Measurements from ENCODE around the gene MYL5.
"Not testable (repeated sequence)": the region's sequence is repeated elsewhere in the genome, so short reads cannot be mapped to it uniquely, and the experiment has no call there.

The MYL5 gene

GRCh38 chr4:660401-660800 is 13.9 kb upstream of the MYL5 start:
- no peak overlapping the region for H3K27ac Mint-ChIP-seq

GRCh38 chr4:661231-661630 is 13.1 kb upstream of the MYL5 start:
- Mint-ChIP-seq H3K4me1 (peaks cover 28% of the 10 kb centered on the region), H3K36me3 (peaks cover 24% of the 10 kb centered on the region), H3K4me3 (no peak overlapping the region), H3K9me3 (peaks cover 5% of the 10 kb centered on the region), H3K27ac (no peak overlapping the region), H3K27me3 (no peaks in the 10 kb centered on the region)
- ATAC-seq, result no peak

More at GRCh38 chr4:660401-660800, 13.9 kb upstream of the MYL5 start:
- Mint-ChIP-seq H3K36me3 (peaks cover 24% of the 10 kb centered on the region), H3K27me3 (no peaks in the 10 kb centered on the region), H3K9me3 (peaks cover 5% of the 10 kb centered on the region), H3K4me3 (no peak overlapping the region), H3K4me1 (peaks cover 26% of the 10 kb centered on the region)
- no peak for ATAC-seq

- peak overlapping the region; percentile 84 for H3K27ac Mint-ChIP-seq
- H3K9me3 Mint-ChIP-seq, result peaks cover 5% of the 10 kb centered on the region
- peaks cover 24% of the 10 kb centered on the region for H3K36me3 Mint-ChIP-seq
- no peak for ATAC-seq
- H3K4me3 Mint-ChIP-seq, result peak overlapping the region; percentile 87
- peaks cover 28% of the 10 kb centered on the region for H3K4me1 Mint-ChIP-seq
- H3K27me3 Mint-ChIP-seq, result no peaks in the 10 kb centered on the region
Observed at GRCh38 chr4:661881-662761, 12.2 kb upstream of the MYL5 start.

- Mint-ChIP-seq H3K4me3 (peak overlapping the region; percentile 87), H3K9me3 (peaks cover 5% of the 10 kb centered on the region), H3K36me3 (peaks cover 24% of the 10 kb centered on the region), H3K27ac (peak overlapping the region; percentile 84), H3K4me1 (peaks cover 28% of the 10 kb centered on the region), H3K27me3 (no peaks in the 10 kb centered on the region)
- ATAC-seq, result no peak
Observed at GRCh38 chr4:663046-663437, 11.3 kb upstream of the MYL5 start.

GRCh38 chr4:663438-664428 is 10.6 kb upstream of the MYL5 start:
- Mint-ChIP-seq H3K4me1 (peaks cover 28% of the 10 kb centered on the region), H3K4me3 (peak overlapping the region; percentile 87), H3K27ac (peak overlapping the region; percentile 84), H3K9me3 (peaks cover 5% of the 10 kb centered on the region), H3K27me3 (no peaks in the 10 kb centered on the region), H3K36me3 (peaks cover 24% of the 10 kb centered on the region)
- peak; percentile 85 for ATAC-seq

- peaks cover 5% of the 10 kb centered on the region for H3K9me3 Mint-ChIP-seq
- H3K27me3 Mint-ChIP-seq, result no peaks in the 10 kb centered on the region
- peak overlapping the region; percentile 84 for H3K27ac Mint-ChIP-seq
- peaks cover 28% of the 10 kb centered on the region for H3K4me1 Mint-ChIP-seq
- peaks cover 22% of the 10 kb centered on the region for H3K36me3 Mint-ChIP-seq
- peak overlapping the region; percentile 84 for H3K4me3 Mint-ChIP-seq
- no peak for ATAC-seq
Observed at GRCh38 chr4:664713-665231, 9.6 kb upstream of the MYL5 start.

- no peak for ATAC-seq
- Mint-ChIP-seq H3K36me3 (peaks cover 16% of the 10 kb centered on the region), H3K27ac (no peak overlapping the region), H3K4me3 (no peak overlapping the region), H3K27me3 (no peaks in the 10 kb centered on the region), H3K9me3 (peaks cover 5% of the 10 kb centered on the region), H3K4me1 (peaks cover 28% of the 10 kb centered on the region)
Observed at GRCh38 chr4:665381-665750, 9.0 kb upstream of the MYL5 start.

- H3K4me3 Mint-ChIP-seq, result no peak overlapping the region
- ATAC-seq, result no peak
- H3K4me1 Mint-ChIP-seq, result peaks cover 28% of the 10 kb centered on the region
- peaks cover 14% of the 10 kb centered on the region for H3K36me3 Mint-ChIP-seq
- peaks cover 2% of the 10 kb centered on the region for H3K9me3 Mint-ChIP-seq
- no peaks in the 10 kb centered on the region for H3K27me3 Mint-ChIP-seq
- H3K27ac Mint-ChIP-seq, result no peak overlapping the region
Observed at GRCh38 chr4:665751-666435, 8.4 kb upstream of the MYL5 start.

- H3K4me1 Mint-ChIP-seq, result peaks cover 28% of the 10 kb centered on the region
- H3K9me3 Mint-ChIP-seq, result no peaks in the 10 kb centered on the region
- H3K4me3 Mint-ChIP-seq, result no peak overlapping the region
- H3K27me3 Mint-ChIP-seq, result no peaks in the 10 kb centered on the region
- no peak overlapping the region for H3K27ac Mint-ChIP-seq
- ATAC-seq, result no peak
- H3K36me3 Mint-ChIP-seq, result peaks cover 16% of the 10 kb centered on the region
Observed at GRCh38 chr4:666436-666810, 7.9 kb upstream of the MYL5 start.

- no peak overlapping the region for H3K4me3 Mint-ChIP-seq
- H3K27ac Mint-ChIP-seq, result no peak overlapping the region
- H3K4me1 Mint-ChIP-seq, result peaks cover 28% of the 10 kb centered on the region
- H3K27me3 Mint-ChIP-seq, result no peaks in the 10 kb centered on the region
- ATAC-seq, result no peak
- H3K36me3 Mint-ChIP-seq, result peaks cover 18% of the 10 kb centered on the region
- H3K9me3 Mint-ChIP-seq, result no peaks in the 10 kb centered on the region
Observed at GRCh38 chr4:666822-667544, 7.4 kb upstream of the MYL5 start.

- Mint-ChIP-seq H3K9me3 (no peaks in the 10 kb centered on the region), H3K36me3 (peaks cover 19% of the 10 kb centered on the region), H3K27ac (no peak overlapping the region), H3K4me1 (peaks cover 22% of the 10 kb centered on the region), H3K27me3 (no peaks in the 10 kb centered on the region), H3K4me3 (no peak overlapping the region)
- no peak for ATAC-seq
Observed at GRCh38 chr4:667545-667925, 6.8 kb upstream of the MYL5 start.

- not testable (repeated sequence) for ATAC-seq, H3K9me3 Mint-ChIP-seq, H3K27ac Mint-ChIP-seq, H3K27me3 Mint-ChIP-seq, H3K4me3 Mint-ChIP-seq
- H3K4me1 Mint-ChIP-seq, result peaks cover 20% of the 10 kb centered on the region
- peaks cover 23% of the 10 kb centered on the region for H3K36me3 Mint-ChIP-seq
Observed at GRCh38 chr4:668219-668618, 6.1 kb upstream of the MYL5 start.

GRCh38 chr4:669806-670559 is 4.4 kb upstream of the MYL5 start:
- not testable (repeated sequence) for H3K27me3 Mint-ChIP-seq, H3K27ac Mint-ChIP-seq, ATAC-seq, H3K4me3 Mint-ChIP-seq, H3K9me3 Mint-ChIP-seq
- Mint-ChIP-seq H3K36me3 (peaks cover 27% of the 10 kb centered on the region), H3K4me1 (peaks cover 17% of the 10 kb centered on the region)

- no peak for ATAC-seq
- H3K27me3 Mint-ChIP-seq, result no peaks in the 10 kb centered on the region
- H3K36me3 Mint-ChIP-seq, result peaks cover 27% of the 10 kb centered on the region
- no peak overlapping the region for H3K4me3 Mint-ChIP-seq
- peaks cover 29% of the 10 kb centered on the region for H3K4me1 Mint-ChIP-seq
- H3K27ac Mint-ChIP-seq, result no peak overlapping the region
- H3K9me3 Mint-ChIP-seq, result no peaks in the 10 kb centered on the region
Observed at GRCh38 chr4:671769-672168, 2.6 kb upstream of the MYL5 start.
